Activated naive CD4-positive, alpha-beta T cell treated with anti-CD3 and anti-CD28 coated beads, Interleukin-2, amount 50 U/mL, for 24 hours (primary cell): Measurements from ENCODE around the gene C11orf42.
A peak's percentile ranks its signal among the peaks of the same experiment; 100 is the strongest.

Experiments
- H3K27ac Mint-ChIP-seq: one replicate; pipeline ENCODE4 v1.8.0; 2021; ENCODE audit warnings: mild to moderate bottlenecking, mixed read lengths
- H3K27me3 Mint-ChIP-seq: one replicate; pipeline ENCODE4 v1.8.0; 2021; ENCODE audit warnings: mixed read lengths
- H3K36me3 Mint-ChIP-seq: one replicate; pipeline ENCODE4 v1.8.0; 2021; ENCODE audit warnings: mixed read lengths
- H3K4me1 Mint-ChIP-seq: one replicate; pipeline ENCODE4 v1.8.0; 2021; ENCODE audit warnings: mixed read lengths
- H3K4me3 Mint-ChIP-seq: one replicate; pipeline ENCODE4 v1.8.0; 2021; ENCODE audit warnings: mild to moderate bottlenecking, mixed read lengths
- H3K9me3 Mint-ChIP-seq: one replicate; pipeline ENCODE4 v1.8.0; 2021; ENCODE audit warnings: mixed read lengths

Gene C11orf42

GRCh38 chr11:6205366-6205765, at the start of gene C11orf42:
TSS of gene C11orf42 (plus strand) at chr11:6205557. CDS start at chr11:6205616, 59 bp downstream.
- H3K36me3 Mint-ChIP-seq, result peaks cover 8% of the 10 kb centered on the region
- peaks cover 27% of the 10 kb centered on the region for H3K4me1 Mint-ChIP-seq
- no peak within 1 kb of the TSS for H3K27ac Mint-ChIP-seq
- no peaks in the 10 kb centered on the region for H3K27me3 Mint-ChIP-seq
- no peak within 1 kb of the TSS for H3K4me3 Mint-ChIP-seq
- no peaks in the 10 kb centered on the region for H3K9me3 Mint-ChIP-seq

- Mint-ChIP-seq H3K36me3 (no peaks in the 10 kb centered on the region), H3K4me3 (no peak overlapping the region), H3K9me3 (no peaks in the 10 kb centered on the region), H3K27me3 (peaks cover 9% of the 10 kb centered on the region), H3K27ac (no peak overlapping the region), H3K4me1 (no peaks in the 10 kb centered on the region)
Observed at GRCh38 chr11:6156628-6157359, 48.6 kb upstream of the C11orf42 start.

GRCh38 chr11:6170226-6170625, 35.1 kb upstream of the C11orf42 start, which contains the start of gene OR52B2:
TSS of gene OR52B2 (minus strand) at chr11:6170326. CDS start at chr11:6170326, 0 bp downstream.
- H3K4me3 Mint-ChIP-seq, result no peak within 1 kb of the TSS
- H3K4me1 Mint-ChIP-seq, result no peaks in the 10 kb centered on the region
- peaks cover 10% of the 10 kb centered on the region for H3K27me3 Mint-ChIP-seq
- H3K27ac Mint-ChIP-seq, result no peak within 1 kb of the TSS
- no peaks in the 10 kb centered on the region for H3K9me3 Mint-ChIP-seq
- H3K36me3 Mint-ChIP-seq, result no peaks in the 10 kb centered on the region

GRCh38 chr11:6175440-6175839, 29.9 kb upstream of the C11orf42 start:
- peaks cover 3% of the 10 kb centered on the region for H3K27me3 Mint-ChIP-seq
- no peak overlapping the region for H3K27ac Mint-ChIP-seq

GRCh38 chr11:6191742-6192141, 13.6 kb upstream of the C11orf42 start:
- Mint-ChIP-seq H3K4me3 (no peak overlapping the region), H3K36me3 (no peaks in the 10 kb centered on the region), H3K4me1 (peaks cover 5% of the 10 kb centered on the region), H3K9me3 (no peaks in the 10 kb centered on the region), H3K27me3 (no peaks in the 10 kb centered on the region), H3K27ac (no peak overlapping the region)

More at GRCh38 chr11:6175440-6175839, 29.9 kb upstream of the C11orf42 start:
- Mint-ChIP-seq H3K9me3 (no peaks in the 10 kb centered on the region), H3K4me1 (no peaks in the 10 kb centered on the region), H3K4me3 (no peak overlapping the region), H3K36me3 (no peaks in the 10 kb centered on the region)

- no peaks in the 10 kb centered on the region for H3K9me3 Mint-ChIP-seq
- no peak overlapping the region for H3K27ac Mint-ChIP-seq
- H3K4me1 Mint-ChIP-seq, result peaks cover 5% of the 10 kb centered on the region
- H3K4me3 Mint-ChIP-seq, result no peak overlapping the region
- no peaks in the 10 kb centered on the region for H3K27me3 Mint-ChIP-seq
- H3K36me3 Mint-ChIP-seq, result no peaks in the 10 kb centered on the region
Observed at GRCh38 chr11:6194065-6194581, 11.2 kb upstream of the C11orf42 start.

- no peaks in the 10 kb centered on the region for H3K36me3 Mint-ChIP-seq
- H3K4me1 Mint-ChIP-seq, result peaks cover 9% of the 10 kb centered on the region
- H3K27me3 Mint-ChIP-seq, result no peaks in the 10 kb centered on the region
- H3K9me3 Mint-ChIP-seq, result no peaks in the 10 kb centered on the region
- no peak overlapping the region for H3K27ac Mint-ChIP-seq
- H3K4me3 Mint-ChIP-seq, result no peak overlapping the region
Observed at GRCh38 chr11:6196396-6196795, 9.0 kb upstream of the C11orf42 start.

GRCh38 chr11:6197466-6198200, 7.7 kb upstream of the C11orf42 start:
- peaks cover 9% of the 10 kb centered on the region for H3K4me1 Mint-ChIP-seq
- H3K9me3 Mint-ChIP-seq, result no peaks in the 10 kb centered on the region
- no peak overlapping the region for H3K4me3 Mint-ChIP-seq
- H3K36me3 Mint-ChIP-seq, result no peaks in the 10 kb centered on the region
- no peak overlapping the region for H3K27ac Mint-ChIP-seq
- H3K27me3 Mint-ChIP-seq, result no peaks in the 10 kb centered on the region

- no peak within 1 kb of the TSS for H3K27ac Mint-ChIP-seq
- no peaks in the 10 kb centered on the region for H3K27me3 Mint-ChIP-seq
- peaks cover 22% of the 10 kb centered on the region for H3K4me1 Mint-ChIP-seq
- no peaks in the 10 kb centered on the region for H3K36me3 Mint-ChIP-seq
- no peak within 1 kb of the TSS for H3K4me3 Mint-ChIP-seq
- no peaks in the 10 kb centered on the region for H3K9me3 Mint-ChIP-seq
Observed at GRCh38 chr11:6199174-6199810, 6.1 kb upstream of the C11orf42 start, which contains the start of gene OR52W1. TSS of gene OR52W1 (plus strand) at chr11:6199224. CDS start at chr11:6199224, 0 bp downstream.

- Mint-ChIP-seq H3K4me3 (no peak overlapping the region), H3K27me3 (no peaks in the 10 kb centered on the region), H3K9me3 (no peaks in the 10 kb centered on the region), H3K27ac (peak overlapping the region; percentile 7), H3K4me1 (peaks cover 32% of the 10 kb centered on the region), H3K36me3 (no peaks in the 10 kb centered on the region)
Observed at GRCh38 chr11:6200975-6201374, 4.4 kb upstream of the C11orf42 start.

- no peak overlapping the region for H3K27ac Mint-ChIP-seq
- H3K4me1 Mint-ChIP-seq, result peaks cover 28% of the 10 kb centered on the region
- H3K36me3 Mint-ChIP-seq, result peaks cover under 1% of the 10 kb centered on the region
- no peak overlapping the region for H3K4me3 Mint-ChIP-seq
- no peaks in the 10 kb centered on the region for H3K27me3 Mint-ChIP-seq
- H3K9me3 Mint-ChIP-seq, result no peaks in the 10 kb centered on the region
Observed at GRCh38 chr11:6201481-6201880, 3.9 kb upstream of the C11orf42 start.

GRCh38 chr11:6202041-6202440, 3.3 kb upstream of the C11orf42 start:
- peaks cover 27% of the 10 kb centered on the region for H3K4me1 Mint-ChIP-seq
- H3K27me3 Mint-ChIP-seq, result no peaks in the 10 kb centered on the region
- no peak overlapping the region for H3K4me3 Mint-ChIP-seq
- no peaks in the 10 kb centered on the region for H3K9me3 Mint-ChIP-seq
- H3K36me3 Mint-ChIP-seq, result peaks cover 3% of the 10 kb centered on the region
- H3K27ac Mint-ChIP-seq, result no peak overlapping the region

GRCh38 chr11:6203327-6203726, 2.0 kb upstream of the C11orf42 start:
- Mint-ChIP-seq H3K36me3 (peaks cover 3% of the 10 kb centered on the region), H3K9me3 (no peaks in the 10 kb centered on the region), H3K27me3 (no peaks in the 10 kb centered on the region), H3K4me3 (no peak overlapping the region), H3K27ac (no peak overlapping the region), H3K4me1 (peaks cover 27% of the 10 kb centered on the region)

GRCh38 chr11:6204706-6205105, 651 bp upstream of the C11orf42 start:
- H3K36me3 Mint-ChIP-seq, result peaks cover 8% of the 10 kb centered on the region
- no peak overlapping the region for H3K4me3 Mint-ChIP-seq
- no peaks in the 10 kb centered on the region for H3K27me3 Mint-ChIP-seq
- no peaks in the 10 kb centered on the region for H3K9me3 Mint-ChIP-seq
- H3K4me1 Mint-ChIP-seq, result peaks cover 27% of the 10 kb centered on the region
- H3K27ac Mint-ChIP-seq, result no peak overlapping the region

GRCh38 chr11:6206456-6207180, 1.3 kb downstream of the C11orf42 start:
- Mint-ChIP-seq H3K36me3 (peaks cover 10% of the 10 kb centered on the region), H3K4me3 (no peak overlapping the region), H3K9me3 (no peaks in the 10 kb centered on the region), H3K27ac (no peak overlapping the region), H3K27me3 (no peaks in the 10 kb centered on the region), H3K4me1 (peaks cover 23% of the 10 kb centered on the region)
